LHCN-M2 (cell line): ENCODE data around the gene GCK. TPM values are rescaled to one million over a fixed set of nuclear protein-coding genes. Genes with fewer than 3 reads are reported as not detected.

Experiments
- DNase-seq: peaks from one replicate; pipeline ENCODE4 v3.0.0-alpha.2; 2012; ENCODE audit warnings: low read depth
- polyA plus RNA-seq: library from polyadenylated mRNA; unstranded; fragments of >200 nt; gene quantifications from one replicate; pipeline ENCODE4 v1.2.1, GENCODE V29; 2012; ENCODE audit warnings: missing spikeins
- total RNA-seq: library from RNA; depleted of rRNA; stranded (reverse); fragments of >200 nt; gene quantifications from 2 replicates; pipeline ENCODE4 v1.2.3, GENCODE V29; 2014; rRNA removed

GCK gene
- total RNA-seq = not detected in 2 replicates
- polyA plus RNA-seq = 0.09 TPM

- DNase-seq = no peak
Measured at GRCh38 chr7:44189286-44189992, at the start of gene GCK. TSS of gene GCK (minus strand) at chr7:44189439. CDS start at chr7:44188953, 486 bp downstream.

GRCh38 chr7:44238116-44238695 is 49.0 kb upstream of the GCK start:
- no peak for DNase-seq

GRCh38 chr7:44237696-44238095 is 48.5 kb upstream of the GCK start:
- no peak for DNase-seq

GRCh38 chr7:44236333-44236728 is 47.1 kb upstream of the GCK start:
- DNase-seq = no peak

GRCh38 chr7:44235582-44236332 is 46.5 kb upstream of the GCK start:
- peak; percentile 19 for DNase-seq

DNA sequence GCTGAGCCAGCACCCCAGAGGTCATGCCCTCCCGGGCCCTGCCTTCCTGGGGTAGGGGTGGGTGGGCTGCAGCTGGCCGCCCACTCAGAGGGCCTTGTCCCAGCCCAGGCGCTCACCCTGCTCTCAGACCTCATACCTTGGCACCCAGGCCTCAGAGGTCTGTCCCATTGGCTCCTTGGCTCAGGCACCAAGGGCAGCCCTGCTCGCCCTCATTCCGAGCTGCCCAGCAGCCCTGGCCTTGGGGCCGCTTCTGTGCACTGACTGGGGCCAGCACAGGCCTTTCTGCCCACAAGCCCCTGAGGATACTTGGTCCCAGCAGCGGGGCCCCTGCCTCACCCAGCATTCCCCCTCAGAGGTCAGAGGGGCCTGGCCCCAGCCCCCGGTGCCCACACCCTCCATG is 45.8 kb upstream of the GCK start:
- DNase-seq = no peak

DNA sequence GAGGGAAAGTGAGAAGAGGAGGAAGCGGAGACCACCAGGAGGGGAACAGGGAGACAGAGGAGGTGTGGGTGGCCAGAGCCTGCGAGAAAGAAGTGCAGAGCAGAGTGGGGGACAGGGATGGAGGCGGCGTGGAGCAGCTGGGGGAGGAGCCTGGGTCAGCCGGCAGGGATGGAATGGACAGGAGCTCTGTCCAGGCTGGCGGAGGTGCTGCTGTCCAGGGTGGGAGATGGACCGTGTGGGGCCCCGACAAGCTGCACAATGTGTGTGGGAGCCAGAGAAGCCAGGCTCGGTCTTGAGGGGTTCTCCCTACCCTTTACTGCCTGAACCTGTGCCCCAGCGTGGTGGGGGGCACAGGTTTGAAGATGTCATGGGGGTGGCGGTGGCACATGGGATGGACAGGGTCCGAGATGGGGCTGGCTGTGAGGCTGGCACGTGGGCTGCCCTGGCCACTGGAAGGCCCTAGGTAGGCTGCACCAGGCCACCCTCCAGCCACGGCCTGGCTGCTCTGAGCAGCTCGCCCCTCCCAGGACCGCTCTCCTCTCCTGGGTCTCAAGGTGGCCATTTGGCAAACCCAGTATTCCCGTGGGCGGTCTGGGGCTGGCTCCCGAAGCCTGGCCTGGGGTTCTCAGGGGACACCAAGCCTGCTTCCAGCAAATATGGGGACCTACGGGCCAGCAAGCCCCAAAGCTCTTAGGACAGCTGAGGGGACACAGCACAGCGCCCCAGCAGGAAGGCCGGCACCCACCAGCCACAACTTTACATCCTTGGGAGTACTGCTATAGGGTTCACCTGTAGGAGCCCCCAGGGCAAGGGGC is 43.9 kb upstream of the GCK start:
- no peak for DNase-seq

- no peak for DNase-seq
Measured at GRCh38 chr7:44232396-44232795, 43.2 kb upstream of the GCK start.

DNA sequence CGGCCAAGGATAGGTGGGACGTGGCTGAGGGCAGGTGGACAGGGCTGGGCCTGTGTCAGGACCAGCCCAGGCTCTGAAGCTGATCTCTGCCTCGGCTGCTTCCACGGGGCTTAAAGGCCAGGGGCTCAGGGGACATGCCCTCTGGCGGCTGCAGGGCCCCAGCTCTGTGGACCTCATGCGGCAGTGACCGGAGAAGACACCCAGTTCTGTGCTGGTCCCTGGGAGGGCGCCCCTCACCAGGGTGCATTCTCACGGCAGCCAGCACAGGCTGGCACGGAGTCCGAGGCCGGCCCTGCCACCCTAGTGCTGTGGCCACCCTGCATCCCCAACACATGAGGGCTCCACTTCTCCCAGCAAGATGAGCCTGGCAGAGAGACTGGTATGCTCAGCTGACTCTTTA is 41.8 kb upstream of the GCK start:
- DNase-seq = no peak

DNA sequence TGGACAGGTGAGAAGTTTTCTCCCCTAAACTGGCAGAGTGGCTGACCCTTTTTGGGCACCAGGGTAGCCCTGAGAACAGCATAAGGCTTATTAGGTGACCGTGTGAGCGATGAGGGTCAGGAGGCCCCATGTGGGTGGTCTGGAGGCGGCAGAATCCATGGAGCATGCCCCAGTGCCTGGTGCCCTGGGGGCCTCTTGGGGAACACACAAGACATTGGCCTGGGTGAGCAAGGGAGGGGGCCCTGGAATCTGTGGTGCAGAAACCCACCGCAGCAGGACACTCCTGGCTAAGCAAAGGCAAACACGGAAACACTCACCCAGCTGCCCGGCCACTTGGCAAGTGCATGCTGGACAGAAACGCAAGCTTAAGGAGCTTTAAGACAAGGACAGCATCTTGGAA is 41.0 kb upstream of the GCK start:
- DNase-seq = no peak

DNA sequence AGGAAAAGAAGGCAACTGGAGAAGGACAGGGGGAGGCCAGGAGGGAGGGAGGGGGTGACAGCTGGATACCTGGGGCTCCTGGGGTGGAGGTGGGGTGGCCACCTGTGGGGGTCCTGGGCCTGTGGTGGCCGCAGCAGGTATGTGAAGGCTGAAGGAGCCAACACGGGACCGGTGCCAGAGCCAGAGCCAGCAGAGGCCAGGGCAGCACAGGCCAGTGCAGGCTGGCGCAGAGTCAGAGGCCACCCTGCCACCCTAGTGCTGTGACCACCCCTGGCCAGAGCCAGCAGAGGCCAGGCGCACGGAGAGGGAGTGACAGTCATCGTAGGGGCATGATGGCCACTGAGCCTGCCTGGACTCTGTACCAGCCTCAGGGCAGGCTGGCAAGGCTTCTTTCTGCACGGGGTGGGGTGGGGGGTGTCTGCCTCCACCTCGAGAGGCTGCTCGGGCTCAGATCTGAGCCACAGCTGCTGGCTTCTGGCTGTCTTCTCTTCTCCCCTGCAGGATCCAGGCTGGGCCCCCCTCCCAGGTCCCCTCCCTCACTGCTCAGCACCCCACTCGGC is 40.4 kb upstream of the GCK start:
- no peak for DNase-seq

- no peak for DNase-seq
Measured at GRCh38 chr7:44228571-44229350, 39.5 kb upstream of the GCK start.

DNA sequence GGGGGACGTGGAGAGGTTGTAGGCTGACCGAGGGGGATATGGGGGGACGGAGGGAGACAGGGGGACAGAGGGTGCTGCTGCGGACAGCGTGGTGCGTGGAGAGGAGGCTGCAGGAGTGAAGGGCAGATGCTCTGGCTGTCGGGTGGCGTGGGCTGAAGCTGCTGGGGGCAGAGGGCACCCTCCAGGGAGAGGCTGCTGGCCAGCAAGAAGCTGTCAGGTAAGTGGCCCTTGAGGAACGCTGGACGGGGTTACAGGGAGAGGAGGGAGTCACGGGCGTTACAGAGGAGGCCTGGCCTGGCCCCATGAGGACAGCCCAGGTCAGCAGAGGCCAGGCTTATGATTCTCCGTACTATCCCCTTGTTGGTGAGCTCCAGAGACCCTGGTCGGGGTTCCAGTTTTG is 38.7 kb upstream of the GCK start:
- DNase-seq = no peak

DNA sequence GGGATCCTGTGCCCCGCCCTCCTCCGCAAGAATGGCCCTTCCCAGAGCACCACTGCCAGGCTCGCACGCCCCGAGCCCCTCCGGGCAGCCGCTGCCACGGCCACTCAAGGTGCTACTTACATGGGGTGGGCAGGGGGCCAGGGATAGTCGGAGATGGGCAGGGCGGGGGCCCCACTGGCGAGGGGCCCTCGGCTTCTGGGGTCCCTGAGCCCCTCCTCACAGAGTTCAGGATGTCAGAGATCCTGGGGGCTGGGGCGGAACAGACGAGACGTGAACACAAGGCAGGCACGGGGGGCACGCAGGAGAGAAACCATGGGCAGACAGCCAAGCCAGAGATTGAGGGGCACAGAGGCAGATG is 37.1 kb upstream of the GCK start:
- no peak for DNase-seq

DNA sequence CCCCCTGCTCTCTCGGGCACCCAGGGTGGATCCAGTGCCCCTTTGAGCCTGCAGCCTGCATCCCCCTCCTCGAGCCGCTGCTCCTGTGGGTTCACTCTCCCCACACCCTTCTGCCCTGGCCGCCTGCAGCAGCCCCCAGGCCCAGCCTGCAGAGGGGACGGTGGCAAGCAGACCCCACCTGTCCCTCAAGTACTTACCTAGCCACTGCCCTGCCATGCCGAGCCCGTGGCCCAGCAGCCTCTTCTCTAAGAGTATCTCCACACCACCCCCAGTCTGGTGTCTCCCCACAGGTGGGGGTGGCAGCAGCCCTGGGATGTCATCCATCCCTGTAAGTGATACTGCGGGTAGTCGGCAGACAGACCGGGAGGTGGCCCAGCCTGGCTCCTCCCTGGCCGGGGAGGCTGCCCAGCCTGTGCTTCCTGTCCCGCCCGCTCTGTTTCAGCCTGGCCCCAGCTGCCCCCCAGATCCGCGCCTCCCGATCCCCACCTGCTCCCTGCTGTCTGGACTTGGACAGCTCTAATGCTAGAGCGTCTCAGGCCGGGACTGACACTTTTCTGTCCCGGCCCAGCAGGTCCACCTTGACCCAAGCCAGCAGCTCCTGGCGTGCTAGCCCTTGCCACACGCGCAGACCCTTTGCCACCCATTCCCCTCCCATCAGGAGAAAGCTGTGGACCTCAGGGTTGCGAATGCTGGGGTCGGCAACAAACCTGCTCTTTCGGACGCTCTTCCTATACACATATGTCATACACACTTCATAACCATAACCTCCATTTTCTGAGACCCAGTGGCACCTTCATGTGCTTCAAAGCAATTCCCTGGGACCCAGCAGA is 36.5 kb upstream of the GCK start:
- peak; percentile 67 for DNase-seq

DNA sequence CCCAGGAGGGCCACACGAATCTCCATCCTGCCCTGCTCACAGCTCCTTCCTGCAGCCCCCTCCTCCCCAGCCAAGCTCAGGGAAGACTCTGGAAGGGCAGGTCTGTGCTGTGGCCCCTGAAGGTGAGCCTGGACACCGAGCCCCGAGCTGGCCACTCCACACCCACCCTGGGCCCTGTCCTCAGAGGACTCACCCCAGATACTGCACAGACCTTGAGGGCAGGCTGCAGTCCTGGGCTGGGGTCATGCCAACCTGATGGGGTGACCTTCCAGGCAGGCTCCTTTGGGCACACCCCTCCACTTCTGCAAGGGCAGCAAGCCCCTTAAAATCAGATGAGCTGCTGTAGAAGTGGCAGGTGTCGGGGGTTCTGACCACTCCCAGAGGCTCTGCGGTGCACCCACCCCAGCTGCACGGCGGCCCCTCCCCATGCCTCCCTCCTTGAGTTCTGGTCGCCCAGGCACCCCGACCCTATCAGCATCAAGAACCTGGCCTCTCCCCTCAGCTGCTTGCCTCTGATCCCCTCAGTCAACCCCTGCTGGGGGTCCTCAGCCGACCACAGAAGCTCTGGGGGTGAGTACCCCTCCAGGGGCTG is 35.8 kb upstream of the GCK start:
- no peak for DNase-seq

GRCh38 chr7:44224080-44224973 is 35.1 kb upstream of the GCK start:
- no peak for DNase-seq

- no peak for DNase-seq
Measured at GRCh38 chr7:44223362-44224079, 34.3 kb upstream of the GCK start.
